B cell (primary cell): ENCODE data around the gene ATP6V0A1. TPM values are rescaled to one million over a fixed set of nuclear protein-coding genes. Genes with fewer than 3 reads are reported as not detected.

ENCODE experiments used
- ATAC-seq: fragments of 200-7000 bp; cut with Tn5 transposase; one replicate; pipeline ENCODE4 v1.10.0; 2021; ENCODE audit warnings: low read depth, mild to moderate bottlenecking, moderate number of reproducible peaks, moderate library complexity
- CTCF ChIA-PET: fragments of 350-600 bp; sonication (Branson Sonifier 250); formaldehyde crosslinking; loops from one replicate; lab custom pipeline; 2021; ENCODE audit warnings: antibody characterized with exemption, inconsistent platforms; lab: Charles Lee
- POLR2A ChIA-PET: fragments of 350-600 bp; sonication (Branson Sonifier 250); formaldehyde crosslinking; loops from one replicate; lab custom pipeline; 2021; ENCODE audit warnings: antibody characterized with exemption; lab: Charles Lee
- DNase-seq: peaks from one replicate; pipeline ENCODE4 v3.0.0; 2013
- H2AFZ ChIP-seq: 2 replicates; pipeline ENCODE4 v1.6.1; 2012; ENCODE audit warnings: mild to moderate bottlenecking, low read depth, low read length; ENCODE audit not compliant: insufficient read depth, poor library complexity, severe bottlenecking
- H3K27ac ChIP-seq, 2 donors: 1 replicate in 1 of 2; 2 replicates in 1 of 2; pipeline ENCODE4 v1.5.1; 2012 to 2013; ENCODE audit warnings: low read length in 2 of 2, mild to moderate bottlenecking in 2 of 2, moderate library complexity in 1 of 2
- H3K27me3 ChIP-seq, 4 experiments: fragments of 200-600 bp in 1 of 4; sonication (generic) in 1 of 4; replicated peaks in 1 of 4; 1 replicate in 2 of 4; 2 replicates in 2 of 4; pipeline versions ENCODE4 v1.6.1 to v1.7.0; 2013 to 2016; ENCODE audit warnings: low read length in 3 of 4, mild to moderate bottlenecking in 2 of 4, mixed read lengths in 1 of 4, moderate library complexity in 1 of 4; ENCODE audit not compliant: insufficient read depth in 4 of 4, control insufficient read depth in 3 of 4; ENCODE audit errors: control extremely low read depth in 1 of 4
- H3K36me3 ChIP-seq, 2 experiments: replicated peaks in 1 of 2; 1 replicate in 1 of 2; 2 replicates in 1 of 2; pipeline versions ENCODE4 v1.6.1 to v1.7.1; 2013; ENCODE audit warnings: low read length in 1 of 2; ENCODE audit not compliant: insufficient read depth in 2 of 2, control insufficient read depth in 1 of 2; ENCODE audit errors: control extremely low read depth in 1 of 2, extremely low read depth in 1 of 2
- H3K4me1 ChIP-seq, 2 donors: fragments of 200-600 bp in 1 of 2; sonication (generic) in 1 of 2; 1 replicate in 1 of 2; 2 replicates in 1 of 2; pipeline versions ENCODE4 v1.5.1 to v1.6.1; 2013 to 2017; ENCODE audit warnings: low read length in 2 of 2; ENCODE audit not compliant: control insufficient read depth in 2 of 2, insufficient read depth in 2 of 2
- H3K4me2 ChIP-seq: replicated peaks from 2 replicates; pipeline ENCODE3; 2012; ENCODE audit warnings: mild to moderate bottlenecking, low read depth, low read length; ENCODE audit not compliant: poor library complexity, severe bottlenecking
- H3K4me3 ChIP-seq, 5 experiments: fragments of 200-600 bp in 1 of 5; sonication (generic) in 1 of 5; 1 replicate in 3 of 5; 2 replicates in 2 of 5; pipeline versions ENCODE4 v1.5.1 to v1.7.0; 2011 to 2016; ENCODE audit warnings: low read length in 4 of 5, mild to moderate bottlenecking in 4 of 5, low read depth in 2 of 5, control low read depth in 1 of 5, moderate library complexity in 1 of 5; ENCODE audit not compliant: insufficient read depth in 1 of 5; ENCODE audit errors: control extremely low read depth in 1 of 5, extremely low read depth in 1 of 5
- H3K79me2 ChIP-seq: fragments of 200-600 bp; sonication (generic); one replicate; pipeline ENCODE4 v1.6.0; 2016; ENCODE audit warnings: low read length; ENCODE audit not compliant: control insufficient read depth, insufficient read depth
- H3K9ac ChIP-seq: fragments of 200-600 bp; sonication (generic); 2 replicates; pipeline ENCODE4 v1.6.1; 2017; ENCODE audit warnings: mild to moderate bottlenecking, low read length, moderate library complexity
- H3K9me3 ChIP-seq, 3 donors: one replicate each; pipeline versions ENCODE4 v1.6.1 to v1.7.1; 2013; ENCODE audit warnings: low read length in 2 of 3; ENCODE audit not compliant: control insufficient read depth in 2 of 3, insufficient read depth in 1 of 3; ENCODE audit errors: control extremely low read depth in 1 of 3
- H4K20me1 ChIP-seq: 2 replicates; pipeline ENCODE4 v1.6.0; 2012; ENCODE audit warnings: mild to moderate bottlenecking, low read length; ENCODE audit not compliant: insufficient read depth, control insufficient read depth, poor library complexity, severe bottlenecking
- H3K27ac Mint-ChIP-seq: one replicate; pipeline ENCODE4 v1.8.0; 2021; ENCODE audit warnings: mixed read lengths
- H3K27me3 Mint-ChIP-seq: one replicate; pipeline ENCODE4 v1.8.0; 2021; ENCODE audit warnings: mixed read lengths
- H3K4me1 Mint-ChIP-seq: one replicate; pipeline ENCODE4 v1.8.0; 2021; ENCODE audit warnings: mixed read lengths
- H3K4me3 Mint-ChIP-seq: one replicate; pipeline ENCODE4 v1.8.0; 2021; ENCODE audit warnings: mixed read lengths
- H3K9me3 Mint-ChIP-seq: one replicate; pipeline ENCODE4 v1.8.0; 2022; ENCODE audit warnings: mixed read lengths; ENCODE audit not compliant: insufficient read depth
- CTCF ChIP-seq: fragments of 200-600 bp; IDR thresholded peaks from one replicate; pipeline ENCODE4 v1.8.0; 2022; ENCODE audit warnings: antibody characterized with exemption, mild to moderate bottlenecking
- EZH2 ChIP-seq: IDR thresholded peaks from 2 replicates; pipeline ENCODE4 v1.6.1; 2012; ENCODE audit warnings: borderline replicate concordance, low read depth, mild to moderate bottlenecking, moderate library complexity, low read length; ENCODE audit not compliant: insufficient read depth, poor library complexity, severe bottlenecking
- WGBS: methylation state at CpG from one replicate; pipeline ENCODE4 v1.1.5; 2013; ENCODE audit warnings: missing lambda C conversion rate; ENCODE audit not compliant: insufficient coverage; 5-methylcytosine and 5-hydroxymethylcytosine counted together
- intact Hi-C: fragments of 100-400 bp; cut with micrococcal nuclease; formaldehyde crosslinking; loops from one replicate; pipeline ENCODE4 v1.10.0; 2022
- polyA plus RNA-seq: library from polyadenylated mRNA; depleted of rRNA; stranded (reverse); fragments of >200 nt; gene quantifications from 2 replicates; pipeline ENCODE4 v1.2.3, GENCODE V29; 2012
- total RNA-seq, 2 donors: library from RNA; stranded (reverse); fragments of 120-200 nt in 1 of 2; gene quantifications; 1 replicate in 1 of 2; 2 replicates in 1 of 2; pipeline versions ENCODE4 v1.2.3 to v1.2.4, GENCODE V29; 2013 to 2022

The ATP6V0A1 gene
- total and polyA plus RNA-seq, 2 donors (not counting 1 experiment from before 2014, with no cell fraction given) = 59.1 to 90.9 TPM

- 34% methylated on average over 7 of the region's 9 CpGs for WGBS
- no peak overlapping the region for H3K4me3 Mint-ChIP-seq
- H3K79me2 ChIP-seq = no peaks in the 10 kb centered on the region
- H2AFZ ChIP-seq = no peak overlapping the region
- H4K20me1 ChIP-seq = no peaks in the 10 kb centered on the region
- peaks cover 0 to 7% of the 10 kb centered on the region in 2 donors for H3K4me1 ChIP-seq
- no peak for TF ChIP-seq EZH2
- TF ChIP-seq CTCF = no peak
- intact Hi-C loops = loop anchor here (5.0 kb wide), 1 partner anchor 111 kb away; no protein-coding TSS in a partner anchor
- H3K27me3 Mint-ChIP-seq = no peaks in the 10 kb centered on the region
- no peaks in the 10 kb centered on the region for H3K9me3 ChIP-seq
- DNase-seq (no peak), ATAC-seq (no peak)
- no peak overlapping the region for H3K27ac Mint-ChIP-seq
- no peak overlapping the region for H3K27ac ChIP-seq
- no peak overlapping the region for H3K9ac ChIP-seq
- no peaks in the 10 kb centered on the region for H3K27me3 ChIP-seq
- ChIA-PET CTCF (interaction anchor here (0.6 to 5.7 kb wide), 32 partner anchors 9 to 267 kb away, joined by 3 to 70 read pairs (median 4); partner anchors contain the start of genes CAVIN1, NAGLU and STAT3), POLR2A (no interaction called here)
- H3K4me3 ChIP-seq = no peak overlapping the region
- H3K36me3 ChIP-seq = peaks cover 0 to 59% of the 10 kb centered on the region in 2 experiments
- peaks cover 3% of the 10 kb centered on the region for H3K4me1 Mint-ChIP-seq
- H3K9me3 Mint-ChIP-seq = no peaks in the 10 kb centered on the region
- H3K4me2 ChIP-seq = no peak overlapping the region
Observed at GRCh38 chr17:42518046-42518754, 59.5 kb downstream of the ATP6V0A1 start.
